DND-41 (cell line): Measurements from ENCODE around the gene ATAD3B.
"Not testable (repeated sequence)": the region's sequence is repeated elsewhere in the genome, so short reads cannot be mapped to it uniquely, and the experiment has no call there.

Experiments
- ATAC-seq: fragments of 200-7000 bp; cut with Tn5 transposase; 3 replicates; pipeline ENCODE4 v1.9.1; 2021; ENCODE audit warnings: low read depth; ENCODE audit not compliant: insufficient read depth
- DNase-seq: peaks from one replicate; pipeline ENCODE4 v3.0.0-alpha.2; 2020
- H2AFZ ChIP-seq: 2 replicates; pipeline ENCODE4 v1.6.0; 2012; ENCODE audit warnings: low read depth, low read length
- H3K27ac ChIP-seq: 2 replicates; pipeline ENCODE4 v1.5.1; 2012; ENCODE audit warnings: low read length, inconsistent platforms
- H3K27me3 ChIP-seq: fragments of 200-600 bp; sonication (generic); 2 replicates; pipeline ENCODE4 v1.6.0; 2012; ENCODE audit warnings: low read length, mild to moderate bottlenecking, inconsistent platforms; ENCODE audit not compliant: insufficient read depth, poor library complexity
- H3K36me3 ChIP-seq: 2 replicates; pipeline ENCODE4 v1.5.1; 2012; ENCODE audit warnings: low read length, inconsistent platforms; ENCODE audit not compliant: insufficient read depth
- H3K4me1 ChIP-seq: 2 replicates; pipeline ENCODE4 v1.5.1; 2012; ENCODE audit warnings: mild to moderate bottlenecking, low read length; ENCODE audit not compliant: insufficient read depth
- H3K4me2 ChIP-seq: 2 replicates; pipeline ENCODE4 v1.6.0; 2012; ENCODE audit warnings: mild to moderate bottlenecking, moderate library complexity, low read length, inconsistent platforms; ENCODE audit not compliant: insufficient read depth
- H3K4me3 ChIP-seq, 2 experiments: fragments of 200-600 bp in 1 of 2; shearing (Covaris generic) in 1 of 2; 2 replicates each; pipeline ENCODE4 v1.5.1; 2012 to 2016; ENCODE audit warnings: inconsistent platforms in 2 of 2, low read length in 2 of 2, mild to moderate bottlenecking in 2 of 2, low read depth in 1 of 2, moderate library complexity in 1 of 2
- H3K79me2 ChIP-seq: 2 replicates; pipeline ENCODE4 v1.6.0; 2012; ENCODE audit warnings: low read length, inconsistent platforms; ENCODE audit not compliant: insufficient read depth
- H3K9ac ChIP-seq: 2 replicates; pipeline ENCODE4 v1.6.0; 2012; ENCODE audit warnings: low read depth, mild to moderate bottlenecking, inconsistent platforms, low read length, moderate library complexity
- H3K9me3 ChIP-seq: 2 replicates; pipeline ENCODE4 v1.5.1; 2012; ENCODE audit warnings: low read length, moderate library complexity, mild to moderate bottlenecking, inconsistent platforms; ENCODE audit not compliant: insufficient read depth, severe bottlenecking
- H4K20me1 ChIP-seq: 2 replicates; pipeline ENCODE4 v1.6.0; 2012; ENCODE audit warnings: low read length; ENCODE audit not compliant: insufficient read depth
- CTCF ChIP-seq: IDR thresholded peaks from 2 replicates; pipeline ENCODE4 v1.5.1; 2012; ENCODE audit warnings: borderline replicate concordance, low read length, moderate library complexity, mild to moderate bottlenecking; ENCODE audit not compliant: poor library complexity, severe bottlenecking; ENCODE audit errors: extremely low read depth
- EZH2 ChIP-seq: IDR thresholded peaks from 3 replicates; pipeline ENCODE4 v1.6.1; 2012; ENCODE audit warnings: borderline replicate concordance, low read depth, mild to moderate bottlenecking, moderate library complexity, low read length, inconsistent platforms; ENCODE audit not compliant: severe bottlenecking

ATAD3B gene

GRCh38 chr1:1477206-1477605 lies 5.6 kb downstream of the ATAD3B start:
- H3K4me1 ChIP-seq, result peaks cover 22% of the 10 kb centered on the region
- H2AFZ ChIP-seq, result no peak overlapping the region
- H3K79me2 ChIP-seq, result peaks cover 44% of the 10 kb centered on the region
- TF ChIP-seq CTCF (no peak), EZH2 (no peak)
- H3K27me3 ChIP-seq, result no peaks in the 10 kb centered on the region
- H3K9ac ChIP-seq, result no peak overlapping the region
- H4K20me1 ChIP-seq, result peaks cover 27% of the 10 kb centered on the region
- H3K4me2 ChIP-seq, result no peak overlapping the region
- ATAC-seq (no peak), DNase-seq (no peak)
- H3K27ac ChIP-seq, result no peak overlapping the region
- no peaks in the 10 kb centered on the region for H3K9me3 ChIP-seq
- H3K36me3 ChIP-seq, result peaks cover 46% of the 10 kb centered on the region
- no peak overlapping the region for H3K4me3 ChIP-seq

- peaks cover 62% of the 10 kb centered on the region for H3K36me3 ChIP-seq
Observed at GRCh38 chr1:1479547-1480487, 8.3 kb downstream of the ATAD3B start.

GRCh38 chr1:1480488-1480867 lies 8.9 kb downstream of the ATAD3B start:
- H3K36me3 ChIP-seq, result peaks cover 66% of the 10 kb centered on the region

More at GRCh38 chr1:1479547-1480487, 8.3 kb downstream of the ATAD3B start:
- Histone ChIP-seq H2AFZ (no peak overlapping the region), H4K20me1 (peaks cover 12% of the 10 kb centered on the region; the same call in 1 of the 2 replicates), H3K27me3 (no peaks in the 10 kb centered on the region), H3K4me1 (no peaks in the 10 kb centered on the region), H3K4me2 (no peak overlapping the region), H3K4me3 (no peak overlapping the region), H3K79me2 (peaks cover 20% of the 10 kb centered on the region), H3K9me3 (no peaks in the 10 kb centered on the region), H3K9ac (no peak overlapping the region), H3K27ac (no peak overlapping the region)
- ATAC-seq (no peak), DNase-seq (no peak)
- TF ChIP-seq CTCF, result no peak

GRCh38 chr1:1481811-1482210 lies 10.2 kb downstream of the ATAD3B start:
- H3K4me2 ChIP-seq, H3K79me2 ChIP-seq, H3K4me3 ChIP-seq, H3K9ac ChIP-seq, H3K9me3 ChIP-seq, H3K27ac ChIP-seq, H3K27me3 ChIP-seq, H4K20me1 ChIP-seq, DNase-seq, ATAC-seq, H2AFZ ChIP-seq, H3K4me1 ChIP-seq: not testable (repeated sequence)
- peaks cover 72% of the 10 kb centered on the region for H3K36me3 ChIP-seq

More at GRCh38 chr1:1480488-1480867, 8.9 kb downstream of the ATAD3B start:
- ATAC-seq, H3K27ac ChIP-seq, H3K4me1 ChIP-seq, DNase-seq, H3K9ac ChIP-seq, H3K27me3 ChIP-seq, H3K4me3 ChIP-seq, H3K9me3 ChIP-seq, H3K4me2 ChIP-seq, H2AFZ ChIP-seq: not testable (repeated sequence)
- Histone ChIP-seq H4K20me1 (peaks cover 12% of the 10 kb centered on the region; the same call in 1 of the 2 replicates), H3K79me2 (peaks cover 15% of the 10 kb centered on the region)
